ENCODE data around the gene ITIH6. TPM values are rescaled to one million over a fixed set of nuclear protein-coding genes. Genes with fewer than 3 reads are reported as not detected.
A peak's percentile ranks its signal among the peaks of the same experiment; 100 is the strongest.

ITIH6 gene
- total RNA-seq, 1 donor from 2014 or later = not detected

GRCh38 chrX:54811301-54811885, 13.3 kb upstream of the ITIH6 start:
- no peak for DNase-seq (ENCODE audit: extremely low spot score, unreplicated experiment)
- Mint-ChIP-seq H3K9me3 (peaks cover 6% of the 10 kb centered on the region), H3K4me3 (peak overlapping the region; percentile 72), H3K27ac (no peak overlapping the region), H3K4me1 (ENCODE audit: unreplicated experiment) (peaks cover 9% of the 10 kb centered on the region), H3K27me3 (peaks cover 4% of the 10 kb centered on the region), H3K36me3 (peaks cover 33% of the 10 kb centered on the region)
- no peak for TF ChIP-seq CTCF (conservative IDR thresholded peaks at IDR 0.05)

- DNase-seq (ENCODE audit: extremely low spot score, unreplicated experiment) = no peak
- peak overlapping the region; percentile 99 for H3K4me3 Mint-ChIP-seq
Observed at GRCh38 chrX:54810532-54810931, 12.5 kb upstream of the ITIH6 start.

GRCh38 chrX:54808605-54809483, 10.8 kb upstream of the ITIH6 start:
- Mint-ChIP-seq H3K4me1 (ENCODE audit: unreplicated experiment) (peaks cover 9% of the 10 kb centered on the region), H3K27ac (peak overlapping the region; percentile 97), H3K36me3 (peaks cover 23% of the 10 kb centered on the region), H3K9me3 (no peaks in the 10 kb centered on the region), H3K27me3 (peaks cover 4% of the 10 kb centered on the region), H3K4me3 (peak overlapping the region; percentile 99)
- no peak for TF ChIP-seq CTCF (conservative IDR thresholded peaks at IDR 0.05)
- DNase-seq (ENCODE audit: extremely low spot score, unreplicated experiment) = peak; percentile 91

More at GRCh38 chrX:54810532-54810931, 12.5 kb upstream of the ITIH6 start:
- Mint-ChIP-seq H3K27me3 (peaks cover 4% of the 10 kb centered on the region), H3K9me3 (no peaks in the 10 kb centered on the region), H3K27ac (no peak overlapping the region), H3K36me3 (peaks cover 24% of the 10 kb centered on the region), H3K4me1 (ENCODE audit: unreplicated experiment) (peaks cover 9% of the 10 kb centered on the region)
- no peak for TF ChIP-seq CTCF (conservative IDR thresholded peaks at IDR 0.05)

- Mint-ChIP-seq H3K27ac (peak overlapping the region; percentile 97), H3K9me3 (no peaks in the 10 kb centered on the region), H3K4me3 (peak overlapping the region; percentile 99), H3K27me3 (peaks cover 4% of the 10 kb centered on the region), H3K36me3 (peaks cover 18% of the 10 kb centered on the region), H3K4me1 (ENCODE audit: unreplicated experiment) (peaks cover 9% of the 10 kb centered on the region)
- DNase-seq (ENCODE audit: extremely low spot score, unreplicated experiment) = peak; percentile 80
- peak; percentile 26 for TF ChIP-seq CTCF (conservative IDR thresholded peaks at IDR 0.05)
Observed at GRCh38 chrX:54808109-54808604, 10.1 kb upstream of the ITIH6 start.

- no peaks in the 10 kb centered on the region for H3K9me3 Mint-ChIP-seq
- peaks cover 9% of the 10 kb centered on the region for H3K4me1 Mint-ChIP-seq (ENCODE audit: unreplicated experiment)
- peak within 1 kb of the TSS; percentile 97 for H3K27ac Mint-ChIP-seq
- DNase-seq (ENCODE audit: extremely low spot score, unreplicated experiment) = no peak
- H3K36me3 Mint-ChIP-seq = peaks cover 18% of the 10 kb centered on the region
- H3K4me3 Mint-ChIP-seq = peak within 1 kb of the TSS; percentile 99
- TF ChIP-seq CTCF (conservative IDR thresholded peaks at IDR 0.05) = no peak
- peaks cover 4% of the 10 kb centered on the region for H3K27me3 Mint-ChIP-seq
Observed at GRCh38 chrX:54807524-54808108, 9.6 kb upstream of the ITIH6 start, which contains the start of gene MAGED2. MAGED2 (plus strand) TSS chrX:54807745; CDS start chrX:54809332, 1,587 bp downstream.

Measured in type B pancreatic cell (in vitro differentiated cells).